Measurements from ENCODE around the gene TNPO2.

Gene TNPO2

DNA sequence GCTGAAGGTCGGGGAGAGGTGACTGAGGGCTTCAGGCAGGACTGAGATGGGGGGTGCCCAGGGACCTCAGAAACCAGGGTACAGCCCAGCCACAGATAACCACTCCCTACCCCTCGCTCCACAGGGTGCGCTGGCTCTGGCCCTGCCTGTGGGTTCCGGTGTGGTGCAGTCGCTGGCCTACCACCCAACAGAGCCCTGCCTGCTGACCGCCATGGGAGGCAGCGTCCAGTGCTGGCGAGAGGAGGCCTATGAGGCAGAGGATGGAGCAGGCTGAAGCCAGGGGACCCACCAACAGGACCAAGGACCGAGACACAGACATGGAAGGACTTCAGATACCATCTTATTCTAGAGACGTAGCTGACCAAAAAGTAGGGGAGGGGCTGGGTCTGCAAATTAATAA is 48.3 kb downstream of the TNPO2 start:
- no peak for DNase-seq

DNA sequence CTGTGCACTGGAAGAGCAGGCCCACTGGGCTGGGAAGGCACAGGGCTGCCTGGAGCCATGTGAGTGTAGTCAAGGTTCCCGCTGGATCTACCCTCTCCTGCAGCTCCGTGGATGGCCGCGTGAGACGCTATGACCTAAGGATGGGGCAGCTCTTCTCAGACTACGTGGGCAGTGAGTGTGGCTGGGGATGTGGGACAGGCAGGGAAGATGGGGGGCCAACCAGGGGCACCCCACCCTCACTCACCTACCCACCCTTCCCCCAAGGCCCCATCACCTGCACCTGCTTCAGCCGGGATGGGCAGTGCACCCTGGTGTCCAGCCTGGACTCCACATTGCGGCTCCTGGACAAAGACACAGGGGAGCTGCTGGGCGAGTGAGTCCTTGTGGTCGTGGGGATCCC is 51.0 kb downstream of the TNPO2 start:
- no peak for DNase-seq

DNA sequence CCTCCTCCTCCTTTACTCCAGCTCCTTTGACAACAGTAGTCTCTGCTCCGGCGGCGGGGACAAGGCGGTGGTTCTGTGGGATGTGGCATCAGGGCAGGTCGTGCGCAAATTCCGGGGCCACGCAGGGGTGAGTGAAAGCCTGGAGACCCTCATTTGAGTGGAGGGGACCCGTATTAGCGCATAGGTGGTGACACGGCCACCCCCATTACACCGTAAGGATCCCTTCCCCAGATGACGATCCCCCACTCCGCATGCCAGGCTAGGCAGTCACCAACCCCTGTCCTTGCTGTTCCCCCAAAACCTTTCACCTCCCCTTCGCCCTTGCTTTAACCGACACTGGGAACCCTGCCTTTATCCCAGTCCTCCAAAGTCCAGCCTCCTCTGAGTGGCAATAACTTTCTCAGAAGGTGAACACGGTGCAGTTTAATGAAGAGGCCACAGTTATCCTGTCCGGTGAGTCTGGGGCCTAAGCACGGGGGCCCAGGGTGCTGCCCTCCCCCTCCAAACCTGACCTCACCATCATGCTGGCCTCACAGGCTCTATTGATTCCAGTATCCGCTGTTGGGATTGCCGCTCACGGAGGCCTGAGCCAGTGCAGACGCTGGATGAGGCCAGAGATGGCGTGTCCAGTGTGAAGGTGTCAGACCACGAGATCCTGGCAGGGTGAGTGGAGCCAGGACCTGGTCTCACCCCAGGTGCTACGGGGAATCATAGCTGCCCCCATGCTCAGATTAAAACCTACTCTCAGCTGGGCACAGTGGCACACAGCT is 53.4 kb downstream of the TNPO2 start:
- DNase-seq = no peak

GRCh38 chr19:12669270-12670158 is 54.2 kb downstream of the TNPO2 start:
- peak; percentile 79 to 89 for DNase-seq

- DNase-seq = peak; percentile 21 to 53
Measured at GRCh38 chr19:12668932-12669269, 54.8 kb downstream of the TNPO2 start.

GRCh38 chr19:12668346-12668745 is 55.4 kb downstream of the TNPO2 start:
- no peak for DNase-seq

- DNase-seq = peak; percentile 32 to 66
Measured at GRCh38 chr19:12667731-12668302, 55.9 kb downstream of the TNPO2 start.

- DNase-seq = peak; percentile 88 to 93
Measured at GRCh38 chr19:12666265-12667048, 57.3 kb downstream of the TNPO2 start, which contains the start of the genes MAN2B1 and WDR83. TSS of gene MAN2B1 (minus strand) at chr19:12666742. CDS start at chr19:12666701, 41 bp downstream. TSS of gene WDR83 (plus strand) at chr19:12666807. CDS start at chr19:12669791, 2,984 bp downstream.

DNA sequence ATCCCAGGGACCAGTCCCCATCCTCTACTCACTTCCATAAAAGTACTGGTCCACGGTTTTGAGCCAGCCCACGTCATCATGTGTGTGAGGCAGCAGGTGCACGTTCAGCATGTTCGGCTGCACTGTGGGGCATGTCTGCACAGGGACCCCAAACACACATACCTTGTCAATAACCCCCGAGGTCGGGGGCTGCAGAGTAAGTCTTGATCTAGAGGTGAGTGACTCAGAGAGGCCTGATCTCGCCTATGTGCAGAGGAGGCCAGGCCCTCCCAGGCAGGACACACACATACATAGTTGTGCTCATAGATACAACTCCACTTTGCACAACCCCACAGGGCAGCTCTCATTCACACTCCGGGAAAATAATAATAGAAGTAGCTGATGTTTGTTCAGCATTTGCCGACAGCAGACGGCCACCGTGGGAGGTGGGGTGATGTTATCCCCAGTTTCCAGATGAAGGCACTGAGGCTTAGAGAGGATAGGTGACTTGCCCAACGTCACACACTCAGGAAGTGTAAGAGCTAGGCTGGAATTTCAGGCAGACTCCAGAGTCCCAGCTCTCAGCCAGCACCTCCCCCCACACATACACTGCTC is 58.0 kb downstream of the TNPO2 start:
- peak; percentile 11 to 60 for DNase-seq

- DNase-seq = peak; percentile 95 to 98
Measured at GRCh38 chr19:12665281-12665573, 58.5 kb downstream of the TNPO2 start.

- DNase-seq = peak in 1 of 2 donors; percentile 13
Measured at GRCh38 chr19:12664406-12665280, 59.1 kb downstream of the TNPO2 start.

- no peak for DNase-seq
Measured at GRCh38 chr19:12660980-12661379, 62.8 kb downstream of the TNPO2 start.

DNA sequence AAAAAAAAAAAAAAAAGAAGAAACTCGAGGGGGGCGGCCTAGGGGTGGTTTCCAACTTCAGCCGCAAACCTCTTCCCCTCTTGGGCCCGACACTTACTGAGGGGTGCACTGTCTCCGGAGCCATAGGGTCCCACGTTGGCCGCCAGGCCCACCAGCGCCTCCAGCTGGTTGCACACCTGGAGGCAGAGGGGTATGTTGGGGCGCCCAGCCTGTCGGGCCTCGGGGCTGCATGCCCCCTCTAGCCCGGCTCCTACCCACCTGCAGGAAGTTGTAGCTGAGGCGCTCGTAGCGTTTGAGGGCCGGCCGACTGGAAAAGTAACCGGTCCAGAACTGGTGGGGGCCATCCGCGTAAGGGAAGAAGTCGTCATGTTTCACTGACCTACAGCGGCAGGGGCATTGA is 65.8 kb downstream of the TNPO2 start:
- no peak for DNase-seq

DNA sequence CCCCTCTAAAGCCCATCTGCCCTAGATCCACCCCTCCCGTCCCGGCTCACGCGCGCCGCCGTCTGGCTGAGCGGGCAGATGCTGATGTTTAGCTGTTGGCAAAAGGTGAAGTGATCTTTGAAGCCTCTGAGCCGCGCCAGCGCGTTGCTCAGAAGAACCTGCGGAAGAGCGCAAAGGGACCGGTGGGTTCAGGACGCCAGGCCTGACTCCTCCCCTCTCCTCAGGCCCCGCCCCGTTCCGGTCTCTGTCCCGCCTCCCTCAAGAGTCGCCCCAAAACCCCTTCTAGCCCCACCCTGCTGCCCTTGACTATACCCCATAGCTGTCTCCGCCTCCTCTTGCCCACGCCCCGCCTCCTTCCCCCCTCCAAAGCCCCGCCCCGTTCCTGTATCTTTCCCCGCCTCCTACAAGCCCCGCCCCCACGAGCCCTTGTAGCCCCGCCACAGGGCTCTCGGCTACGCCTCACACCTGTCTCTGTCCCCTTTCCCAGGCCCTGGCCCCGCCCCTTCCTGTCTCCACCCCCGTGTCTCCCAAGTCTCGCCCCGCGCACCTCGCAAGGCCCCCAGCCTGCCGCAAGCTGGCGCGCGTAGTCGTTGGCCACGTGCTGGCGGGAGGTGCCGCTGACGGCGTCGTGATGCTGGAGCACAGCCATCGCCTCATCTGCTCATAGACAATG is 66.7 kb downstream of the TNPO2 start:
- DNase-seq = no peak

DNA sequence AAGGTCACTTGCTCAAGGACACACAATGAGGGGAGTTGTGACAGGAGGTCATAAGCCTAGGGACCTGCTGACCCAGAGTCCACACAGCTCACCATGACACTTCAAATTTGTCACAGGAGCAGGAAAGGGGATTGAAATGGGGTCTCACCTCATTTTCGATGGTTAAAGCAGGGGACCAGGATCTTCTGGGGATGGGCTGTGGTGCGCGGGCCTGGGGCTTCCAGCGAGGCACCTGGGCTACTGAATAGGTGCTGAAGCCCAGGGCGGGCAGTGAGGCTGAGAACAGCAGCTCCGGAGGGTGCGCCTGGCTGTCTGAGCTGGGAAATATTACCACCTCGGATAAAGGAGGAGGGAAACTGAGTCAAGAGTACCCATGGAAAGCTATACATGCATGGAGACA is 68.2 kb downstream of the TNPO2 start:
- DNase-seq = no peak

GRCh38 chr19:12652219-12652618 is 71.5 kb downstream of the TNPO2 start:
- DNase-seq = no peak

DNA sequence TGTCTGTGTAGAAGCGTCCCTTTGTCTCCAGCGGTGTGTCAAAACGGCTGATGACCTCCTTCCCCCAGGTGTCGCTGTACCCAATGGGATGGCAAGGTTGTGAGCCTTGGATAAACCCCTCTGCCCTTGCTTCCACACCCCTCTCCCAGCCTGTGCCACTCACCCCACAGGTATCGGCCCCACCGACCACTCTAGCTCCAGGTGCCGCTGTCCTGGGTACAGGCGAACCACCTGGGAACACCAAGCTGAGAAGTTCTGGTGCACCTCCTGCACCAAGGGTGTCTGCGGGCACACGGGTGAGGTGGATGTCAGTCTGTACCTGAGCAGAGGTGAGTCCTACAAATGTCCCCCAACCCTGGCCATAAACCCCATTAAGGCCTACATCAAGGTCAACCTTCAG is 73.8 kb downstream of the TNPO2 start:
- no peak for DNase-seq
